GM23248 (cell line): Measurements from ENCODE around the gene H6PD.

ENCODE experiments used
- EZH2 ChIP-seq: fragments of 200-600 bp; sonication (generic); IDR thresholded peaks from 2 replicates; pipeline ENCODE4 v1.6.1; 2018; ENCODE audit warnings: antibody characterized with exemption, mild to moderate bottlenecking; ENCODE audit not compliant: insufficient read depth, poor library complexity, severe bottlenecking
- EZH2phosphoT487 ChIP-seq: fragments of 200-600 bp; sonication (generic); IDR thresholded peaks from 2 replicates; pipeline ENCODE4 v1.6.1; 2018; ENCODE audit warnings: antibody characterized with exemption, moderate library complexity, mild to moderate bottlenecking, low read depth; ENCODE audit not compliant: insufficient read depth

DNA sequence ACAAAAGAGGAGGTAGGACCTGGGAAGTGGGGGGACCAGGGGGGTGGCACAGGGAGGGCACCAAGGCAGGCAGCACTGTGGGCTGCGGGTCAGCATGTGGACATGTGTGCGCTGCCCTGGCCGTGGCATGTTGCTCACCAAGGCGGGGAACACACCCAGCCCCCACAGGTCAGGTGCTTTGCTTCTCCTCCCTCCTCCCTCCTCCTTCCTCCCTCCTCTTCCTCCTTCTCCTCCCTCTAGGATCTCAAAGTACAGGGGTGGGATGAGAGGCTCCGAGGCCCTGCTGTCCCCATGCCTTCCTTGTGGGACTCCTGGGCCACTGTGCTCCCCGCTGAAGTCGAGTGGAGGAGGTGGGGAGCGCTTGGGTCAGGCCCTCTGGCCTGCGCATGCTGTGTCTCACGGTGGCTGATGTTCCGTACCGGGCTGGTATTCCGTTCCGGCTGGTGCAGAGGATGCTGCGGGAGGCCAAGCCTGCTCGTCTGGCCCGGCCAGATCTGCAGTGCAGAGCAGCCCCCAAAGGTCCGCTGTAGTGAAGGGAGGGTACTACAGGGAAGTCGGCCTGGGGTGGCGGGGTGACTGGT is 84.7 kb downstream of the H6PD start:
- no peak for TF ChIP-seq EZH2
- TF ChIP-seq EZH2phosphoT487 = no peak
